Epithelial cell of esophagus (primary cell): Measurements from ENCODE around the gene GFI1.
"Not testable (repeated sequence)": the region's sequence is repeated elsewhere in the genome, so short reads cannot be mapped to it uniquely, and the experiment has no call there.

Experiments
- DNase-seq: peaks from one replicate; pipeline ENCODE4 v3.0.0; 2010; ENCODE audit warnings: low read depth
- H3K4me3 ChIP-seq: 2 replicates; pipeline ENCODE4 v1.5.1; 2011; ENCODE audit warnings: mild to moderate bottlenecking, low read length, control low read depth
- CTCF ChIP-seq: IDR thresholded peaks from 2 replicates; pipeline ENCODE4 v1.5.1; 2011; ENCODE audit warnings: low read depth, mild to moderate bottlenecking, low read length, control low read depth, inconsistent platforms; ENCODE audit not compliant: insufficient read depth; ENCODE audit errors: missing control alignments

The GFI1 gene

GRCh38 chr1:92486251-92487077 lies at the start of gene GFI1:
Gene GFI1 (minus strand): TSS chr1:92486925. CDS start chr1:92483487, 3,438 bp downstream.
- DNase-seq: no peak
- no peak for TF ChIP-seq CTCF

GRCh38 chr1:92532371-92532770 lies 45.6 kb upstream of the GFI1 start:
- not testable (repeated sequence) for DNase-seq, H3K4me3 ChIP-seq

More at GRCh38 chr1:92486251-92487077, at the start of gene GFI1:
- H3K4me3 ChIP-seq: peak within 1 kb of the TSS; percentile 16

- H3K4me3 ChIP-seq, DNase-seq: not testable (repeated sequence)
These were observed 45.2 kb upstream of the GFI1 start for GRCh38 chr1:92531939-92532338.

GRCh38 chr1:92527670-92528069 lies 40.9 kb upstream of the GFI1 start:
- no peak for DNase-seq
- no peak for TF ChIP-seq CTCF
- no peak overlapping the region for H3K4me3 ChIP-seq

GRCh38 chr1:92524944-92525590 lies 38.3 kb upstream of the GFI1 start:
- not testable (repeated sequence) for DNase-seq, H3K4me3 ChIP-seq

- DNase-seq: no peak
- no peak for TF ChIP-seq CTCF
- no peak overlapping the region for H3K4me3 ChIP-seq
These were observed 32.3 kb upstream of the GFI1 start for GRCh38 chr1:92519043-92519442.

GRCh38 chr1:92516574-92516973 lies 29.8 kb upstream of the GFI1 start:
- H3K4me3 ChIP-seq: no peak overlapping the region
- no peak for TF ChIP-seq CTCF
- DNase-seq: no peak

GRCh38 chr1:92515796-92516201 lies 29.1 kb upstream of the GFI1 start:
- no peak for DNase-seq

More at GRCh38 chr1:92515796-92516201, 29.1 kb upstream of the GFI1 start:
- H3K4me3 ChIP-seq: no peak overlapping the region
- TF ChIP-seq CTCF: no peak
